NCI-H345 treated with DMSO at 0.1 percent for 48 hours (cell line): ENCODE measurements around the gene CLIP2.
A peak's percentile ranks its signal among the peaks of the same experiment; 100 is the strongest.
"Not testable (repeated sequence)": the region's sequence is repeated elsewhere in the genome, so short reads cannot be mapped to it uniquely, and the experiment has no call there.

Experiments
- DNase-seq: peaks from one replicate; lab custom pipeline; 2025; ENCODE audit not compliant: unreplicated experiment; lab: John Stamatoyannopoulos, UW

Gene CLIP2

DNA sequence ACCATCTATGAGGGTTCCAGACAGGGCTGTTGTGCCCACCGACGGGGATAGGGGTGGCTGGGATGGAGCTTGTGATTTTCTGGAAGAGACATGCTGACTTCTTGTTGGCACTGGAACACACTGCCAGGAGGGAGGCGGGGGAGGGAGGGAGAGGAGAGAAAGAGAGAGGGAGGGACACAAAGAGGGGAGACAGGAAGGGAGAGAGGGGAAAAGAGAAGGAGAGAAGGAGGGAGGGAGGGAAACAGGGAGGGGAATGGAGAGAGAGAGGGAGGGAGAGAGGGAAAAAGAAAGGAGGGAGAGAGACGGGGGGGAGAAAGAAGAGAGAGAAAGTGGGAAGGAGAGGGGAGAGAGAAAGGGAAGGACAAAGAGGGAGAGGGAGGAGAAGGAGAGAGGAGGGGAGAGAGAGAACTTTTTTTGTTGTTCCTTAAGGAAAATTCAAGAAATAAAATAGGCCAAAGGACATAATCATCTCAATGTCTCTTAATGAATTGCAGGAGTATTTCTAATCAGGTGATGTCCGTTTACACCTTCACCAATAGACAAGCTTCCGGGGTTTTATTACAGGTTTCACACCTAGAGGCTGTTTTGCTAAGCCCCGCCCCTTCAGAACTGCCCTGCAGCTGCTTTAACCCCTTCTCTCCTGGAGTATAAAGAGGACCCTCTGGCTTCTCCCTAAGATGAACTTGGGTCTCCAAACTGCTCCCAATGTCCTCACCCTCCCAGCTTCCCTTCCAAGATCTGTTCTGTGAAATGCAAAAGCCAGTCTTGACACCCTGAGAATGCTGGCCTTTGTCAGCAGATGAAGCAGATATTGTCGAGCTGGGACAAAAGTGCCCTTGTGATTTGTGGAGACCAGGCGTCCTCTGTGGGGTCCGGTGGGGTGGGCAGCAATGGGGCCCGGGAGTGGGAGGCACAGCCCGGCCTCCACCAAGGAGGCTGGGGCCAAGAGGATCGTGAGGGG, 82.5 kb downstream of the CLIP2 start:
- DNase-seq, result peak; percentile 11

DNA sequence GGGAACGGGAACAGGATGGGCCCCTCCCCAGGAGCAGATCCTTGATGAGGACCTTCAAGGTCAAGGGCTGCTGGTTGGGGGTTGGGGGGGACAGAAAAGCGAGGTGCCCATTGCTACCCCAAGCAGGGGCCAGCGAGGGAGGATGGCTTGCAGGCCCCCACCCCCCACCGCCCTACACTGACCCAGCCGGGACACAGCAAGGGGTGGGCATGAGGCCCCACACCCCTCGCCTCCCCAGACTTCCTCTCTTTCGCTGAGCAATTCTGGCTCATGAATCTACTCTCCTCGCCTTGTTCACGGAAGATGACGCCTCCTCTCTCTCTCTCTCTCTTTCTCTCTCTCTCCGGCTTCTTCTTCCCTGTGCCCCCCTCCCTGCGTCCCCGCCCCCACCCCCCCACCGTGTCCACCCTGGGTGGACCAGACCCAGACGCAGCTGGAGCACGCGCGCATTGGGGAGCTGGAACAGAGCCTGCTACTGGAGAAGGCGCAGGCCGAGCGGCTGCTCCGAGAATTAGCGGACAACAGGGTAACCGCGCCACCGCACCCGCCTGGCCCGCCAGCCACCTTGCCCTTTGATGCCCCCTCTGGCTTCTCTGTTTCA, 83.4 kb downstream of the CLIP2 start:
- no peak for DNase-seq

DNA sequence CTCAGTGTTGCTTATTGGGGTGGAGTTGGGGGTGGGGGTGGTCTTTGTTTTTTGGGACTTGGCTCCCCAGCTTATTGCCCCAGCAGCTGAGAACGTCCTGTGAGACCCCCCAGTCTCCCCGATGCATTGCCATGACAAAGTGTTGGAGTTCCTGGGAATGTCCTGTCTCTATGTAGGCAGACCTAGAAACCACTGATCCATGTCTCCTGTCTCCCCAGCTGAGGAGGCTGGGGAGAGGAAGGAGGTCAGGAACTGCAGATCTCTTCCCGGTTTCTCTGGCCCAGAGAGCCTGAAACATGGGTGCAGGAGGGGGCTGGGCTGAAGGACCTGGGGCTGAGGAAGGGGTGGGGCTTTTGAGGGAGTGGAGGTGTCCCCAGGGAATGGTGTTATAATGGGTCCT, 84.3 kb downstream of the CLIP2 start:
- no peak for DNase-seq

DNA sequence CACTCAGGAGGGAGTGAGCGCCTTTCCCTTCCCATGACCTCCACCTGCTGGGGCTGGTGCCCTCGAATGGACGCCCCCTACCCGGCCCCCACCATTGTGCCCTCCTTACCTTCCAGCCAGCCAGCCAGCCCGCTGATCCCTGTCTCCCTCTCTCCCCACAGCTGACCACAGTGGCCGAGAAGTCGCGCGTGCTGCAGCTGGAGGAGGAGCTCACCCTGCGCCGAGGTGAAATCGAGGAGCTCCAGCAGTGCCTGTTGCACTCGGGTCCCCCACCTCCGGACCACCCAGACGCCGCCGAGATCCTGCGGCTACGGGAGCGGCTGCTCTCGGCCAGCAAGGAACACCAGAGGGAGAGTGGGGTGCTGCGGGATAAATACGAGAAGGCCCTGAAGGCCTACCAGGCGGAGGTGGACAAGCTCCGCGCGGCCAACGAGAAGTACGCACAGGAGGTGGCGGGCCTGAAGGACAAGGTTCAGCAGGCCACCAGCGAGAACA, 86.6 kb downstream of the CLIP2 start:
- no peak for DNase-seq

DNA sequence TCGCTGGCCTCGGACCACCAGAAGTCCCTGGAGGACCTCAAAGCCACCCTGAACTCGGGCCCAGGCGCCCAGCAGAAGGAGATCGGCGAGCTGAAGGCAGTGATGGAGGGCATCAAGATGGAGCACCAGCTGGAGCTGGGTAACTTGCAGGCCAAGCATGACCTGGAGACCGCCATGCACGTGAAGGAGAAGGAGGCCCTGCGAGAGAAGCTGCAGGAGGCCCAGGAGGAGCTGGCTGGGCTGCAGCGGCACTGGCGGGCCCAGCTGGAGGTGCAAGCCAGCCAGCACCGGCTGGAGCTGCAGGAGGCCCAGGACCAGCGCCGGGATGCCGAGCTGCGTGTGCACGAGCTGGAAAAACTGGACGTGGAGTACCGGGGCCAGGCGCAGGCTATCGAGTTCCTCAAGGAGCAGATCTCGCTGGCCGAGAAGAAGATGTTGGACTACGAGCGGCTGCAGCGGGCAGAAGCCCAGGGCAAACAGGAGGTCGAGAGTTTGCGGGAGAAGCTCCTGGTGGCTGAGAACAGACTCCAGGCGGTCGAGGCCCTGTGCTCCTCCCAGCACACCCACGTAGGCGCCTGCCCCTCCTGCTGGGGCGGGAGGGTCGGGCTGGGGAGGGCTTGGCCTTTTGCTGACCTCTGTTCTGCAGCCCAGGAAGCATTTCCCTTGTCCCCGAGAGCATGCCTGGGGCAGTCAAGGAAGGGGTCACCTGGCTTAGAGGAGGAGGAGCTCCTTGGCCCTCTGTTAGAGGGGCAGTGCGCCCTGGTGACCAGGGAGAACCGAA, 87.2 kb downstream of the CLIP2 start:
- DNase-seq, result no peak

DNA sequence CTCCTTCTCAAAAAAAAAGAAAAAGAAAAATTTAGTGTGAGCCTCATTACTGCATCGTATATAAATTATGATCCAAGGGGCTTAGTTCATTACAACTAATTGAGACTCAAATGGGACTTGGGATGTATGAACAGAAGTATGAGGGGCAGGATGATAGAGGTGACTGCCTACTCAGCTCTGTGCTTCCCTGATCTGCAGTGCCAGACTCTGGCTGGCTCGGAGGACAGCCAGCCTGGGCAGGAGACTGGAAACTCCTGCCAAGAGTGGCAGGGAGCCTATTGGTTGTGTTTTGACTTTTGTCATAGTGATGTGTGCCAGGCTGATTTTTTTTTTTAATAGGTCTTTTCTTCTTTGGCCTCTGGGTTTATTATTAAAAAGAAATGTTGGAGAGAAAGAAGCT, 90.7 kb downstream of the CLIP2 start:
- no peak for DNase-seq

DNA sequence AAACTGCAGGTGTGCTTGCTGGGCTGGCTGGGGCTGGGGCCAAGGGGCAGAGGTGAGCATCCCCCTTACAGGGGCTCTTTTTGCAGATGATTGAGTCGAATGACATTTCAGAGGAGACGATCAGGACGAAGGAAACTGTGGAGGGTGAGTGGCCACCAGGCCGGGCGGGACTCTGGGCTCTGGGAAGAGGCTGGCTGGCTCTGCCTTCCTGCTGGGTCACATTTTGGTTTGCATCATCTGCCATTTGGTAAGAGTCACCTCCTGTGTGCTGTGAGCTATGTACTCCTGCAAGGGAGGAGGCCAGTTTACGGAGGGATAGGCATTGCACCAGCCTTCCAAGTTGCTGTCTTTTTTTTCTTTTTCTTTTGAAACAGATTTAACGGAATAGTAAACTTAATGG, 91.5 kb downstream of the CLIP2 start:
- no peak for DNase-seq

DNA sequence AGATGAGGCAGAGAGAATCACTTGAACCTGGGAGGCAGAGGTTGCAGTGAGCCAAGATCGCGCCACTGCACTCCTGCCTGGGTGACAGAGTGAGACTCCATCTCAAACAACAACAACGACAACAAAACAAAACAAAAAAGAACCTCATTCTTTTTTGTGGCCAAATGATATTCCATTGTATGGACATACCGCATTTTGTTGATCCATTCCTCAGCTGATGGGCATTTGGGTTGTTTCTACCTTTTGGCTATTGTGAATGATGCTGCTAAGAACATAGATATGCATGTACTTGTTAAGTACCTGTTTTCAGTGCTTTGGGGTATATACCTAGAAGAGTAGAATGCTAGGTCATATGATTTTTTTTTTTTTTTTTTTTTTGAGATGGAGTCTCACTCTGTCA, 94.9 kb downstream of the CLIP2 start:
- not testable (repeated sequence) for DNase-seq

DNA sequence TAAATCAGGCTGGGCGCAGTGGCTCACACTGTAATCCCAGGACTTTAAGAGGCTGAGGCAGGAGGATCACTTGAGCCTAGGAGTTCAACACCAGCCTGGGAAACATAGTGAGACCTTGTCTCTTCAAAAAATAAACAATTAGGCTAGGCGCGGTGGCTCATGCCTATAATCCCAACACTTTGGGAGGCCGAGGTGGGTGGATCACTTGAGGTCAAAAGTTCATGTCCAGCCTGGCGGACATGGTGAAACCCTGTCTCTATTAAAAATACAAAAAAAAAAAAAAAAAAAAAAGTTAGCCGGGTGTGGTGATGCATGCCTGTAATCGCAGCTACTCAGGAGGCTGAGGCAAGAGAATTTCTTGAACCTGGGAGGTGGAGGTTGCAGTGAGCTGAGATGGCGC, 95.6 kb downstream of the CLIP2 start:
- not testable (repeated sequence) for DNase-seq

DNA sequence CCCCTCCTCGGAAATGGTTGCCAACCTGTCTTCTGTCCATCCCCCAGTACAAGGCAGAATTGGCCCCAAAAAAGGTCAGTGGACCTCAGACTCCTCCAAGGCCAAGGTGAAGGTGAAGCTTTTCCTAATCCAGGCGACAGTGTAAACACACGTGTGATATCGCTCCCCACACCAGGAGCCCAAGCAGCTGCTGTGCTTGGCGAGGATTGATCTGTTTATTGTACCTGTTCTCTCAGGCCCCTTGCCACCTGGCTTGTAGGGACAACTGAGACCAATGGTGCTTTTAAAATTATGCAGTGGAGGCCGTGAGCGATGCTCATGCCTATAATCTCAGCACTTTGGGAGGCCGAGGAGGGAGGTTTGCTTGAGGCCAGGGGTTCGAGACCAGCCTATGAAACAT, 98.4 kb downstream of the CLIP2 start:
- DNase-seq, result no peak

DNA sequence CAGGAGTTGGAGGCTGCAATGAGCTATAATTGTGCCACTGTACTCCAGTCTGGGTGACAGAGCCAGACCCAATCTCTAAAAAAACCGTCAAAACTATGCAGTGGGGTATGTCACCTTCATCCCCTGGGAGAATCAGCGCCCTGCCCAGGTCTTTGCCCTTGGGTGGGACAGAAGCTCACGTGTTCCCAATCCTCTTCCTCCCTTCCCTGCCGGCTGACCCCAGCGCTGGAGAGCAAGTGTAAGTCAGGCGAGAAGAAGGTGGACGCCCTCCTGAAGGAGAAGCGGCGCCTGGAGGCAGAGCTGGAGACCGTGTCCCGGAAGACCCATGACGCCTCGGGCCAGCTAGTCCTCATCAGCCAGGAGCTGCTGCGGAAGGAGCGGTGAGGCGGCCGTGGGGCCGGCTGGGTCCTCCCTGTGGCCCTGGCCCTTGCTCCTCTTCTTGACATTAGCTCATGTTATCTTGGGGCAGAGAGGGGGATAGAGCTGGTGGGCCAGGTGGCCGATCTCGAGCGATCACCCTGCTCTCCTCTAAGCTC, 99.7 kb downstream of the CLIP2 start:
- no peak for DNase-seq

DNA sequence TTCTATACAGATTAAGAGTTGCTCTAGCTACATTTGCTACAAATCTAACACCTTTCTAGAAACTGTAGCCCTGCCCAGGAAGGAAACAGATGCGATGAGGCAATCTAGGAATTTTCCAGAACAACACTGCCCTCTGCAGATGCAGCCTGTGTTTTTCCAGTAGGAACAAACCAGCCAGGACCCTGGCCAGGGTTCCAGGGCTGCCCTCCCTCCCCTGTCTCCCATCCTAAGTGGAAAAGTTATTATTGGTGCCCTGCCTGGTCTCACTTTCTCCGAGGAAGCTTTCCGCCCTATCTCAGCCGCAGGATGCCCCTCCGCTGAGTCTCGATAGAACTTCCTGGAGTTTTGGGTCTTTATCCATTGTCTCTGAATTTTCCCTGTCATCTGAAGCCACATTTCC, 104.5 kb downstream of the CLIP2 start:
- DNase-seq, result not testable (repeated sequence)

DNA sequence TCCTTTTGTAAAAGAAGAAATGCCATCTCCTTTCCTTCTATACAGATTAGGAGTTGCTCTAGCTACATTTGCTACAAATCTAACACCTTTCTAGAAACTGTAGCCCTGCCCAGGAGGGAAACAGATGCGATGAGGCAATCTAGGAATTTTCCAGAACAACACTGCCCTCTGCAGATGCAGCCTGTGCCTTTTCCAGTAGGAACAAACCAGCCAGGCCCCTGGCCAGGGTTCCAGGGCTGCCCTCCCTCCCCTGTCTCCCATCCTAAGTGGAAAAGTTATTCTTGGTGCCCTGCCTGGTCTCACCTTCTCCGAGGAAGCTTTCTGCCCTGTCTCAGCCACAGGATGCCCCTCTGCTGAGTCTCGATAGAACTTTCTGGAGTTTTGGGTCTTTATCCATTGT, 105.4 kb downstream of the CLIP2 start:
- DNase-seq, result not testable (repeated sequence)

DNA sequence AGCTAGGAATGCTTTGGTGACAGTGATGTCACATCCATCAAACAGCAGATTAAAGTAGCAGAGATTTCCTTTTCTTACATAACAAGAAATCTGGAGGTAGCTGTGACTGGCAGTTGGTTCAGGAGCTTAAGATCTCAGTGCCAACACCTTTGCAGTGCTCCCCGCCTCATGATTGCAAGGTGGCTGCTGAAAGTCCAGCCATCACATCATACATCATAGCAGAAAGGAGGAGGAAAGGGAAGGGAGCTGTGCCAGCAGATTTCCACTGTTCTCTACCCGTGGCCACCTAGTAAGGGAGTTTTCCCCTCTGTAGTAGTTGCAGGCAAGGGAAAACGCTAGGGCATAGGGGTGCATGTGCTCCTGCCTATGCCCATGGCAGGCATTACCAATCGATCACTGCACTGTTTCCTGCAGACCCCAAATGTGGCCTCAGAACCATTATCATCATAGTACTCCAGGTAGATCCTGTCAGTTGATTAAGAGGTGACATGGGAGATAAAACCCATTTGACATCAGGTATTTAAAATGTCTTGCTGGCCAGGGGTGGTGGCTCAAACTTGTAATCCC, 106.6 kb downstream of the CLIP2 start:
- DNase-seq, result no peak

DNA sequence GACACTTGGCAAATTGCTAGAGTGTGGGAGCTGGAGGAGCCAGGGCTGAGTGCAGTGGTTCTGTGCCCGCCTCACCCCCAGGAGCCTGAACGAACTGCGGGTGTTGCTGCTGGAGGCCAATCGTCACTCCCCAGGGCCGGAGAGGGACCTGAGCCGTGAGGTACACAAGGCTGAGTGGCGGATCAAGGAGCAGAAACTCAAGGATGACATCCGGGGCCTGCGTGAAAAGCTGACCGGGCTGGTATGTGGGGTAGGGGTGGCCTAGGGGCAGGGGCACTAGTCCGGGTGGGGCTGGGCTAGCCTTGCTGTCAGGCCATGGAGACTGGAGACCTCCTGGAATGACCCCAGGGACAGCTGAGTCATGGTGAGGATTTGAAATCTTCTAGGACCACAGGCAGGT, 107.8 kb downstream of the CLIP2 start:
- DNase-seq, result no peak

DNA sequence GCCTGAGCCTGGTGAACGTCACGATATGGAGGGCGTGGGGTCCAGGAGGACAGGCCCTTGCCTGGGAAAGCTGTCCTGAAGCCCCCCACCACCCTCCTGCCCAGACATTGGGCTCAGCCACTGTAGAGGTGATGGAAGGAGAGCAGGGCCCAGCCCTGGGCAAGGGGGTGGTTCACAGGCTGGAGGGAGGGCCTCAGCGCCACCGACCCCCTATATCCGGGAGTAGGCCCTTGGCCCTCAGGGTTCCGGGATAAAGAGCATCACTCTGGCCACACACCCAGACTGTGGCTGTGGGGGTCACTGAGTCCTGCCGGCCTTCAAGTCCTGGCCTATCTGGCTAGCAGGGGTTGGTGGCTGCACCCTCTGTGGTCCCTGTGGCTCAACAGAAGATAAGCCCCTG, 109.2 kb downstream of the CLIP2 start:
- no peak for DNase-seq

DNA sequence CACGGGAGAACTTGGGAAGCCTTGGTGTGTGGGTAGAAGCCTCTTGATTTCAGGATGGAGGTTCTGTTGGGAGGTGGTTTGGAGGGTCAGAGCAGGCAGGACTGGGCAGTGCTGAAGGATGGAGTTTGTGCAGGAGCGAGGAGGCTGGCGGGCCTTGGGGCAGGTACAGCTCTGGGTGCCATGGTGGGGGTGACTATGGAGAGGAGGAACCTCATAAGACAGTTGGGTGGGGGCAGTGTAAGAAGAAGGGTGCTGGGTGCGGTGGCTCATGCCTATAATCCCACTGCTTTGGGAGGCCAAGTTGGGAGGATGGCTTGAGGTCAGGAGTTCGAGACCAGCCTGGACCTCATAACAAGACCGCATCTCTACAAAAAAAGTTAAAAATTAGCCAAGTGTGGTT, 109.8 kb downstream of the CLIP2 start:
- DNase-seq, result no peak

DNA sequence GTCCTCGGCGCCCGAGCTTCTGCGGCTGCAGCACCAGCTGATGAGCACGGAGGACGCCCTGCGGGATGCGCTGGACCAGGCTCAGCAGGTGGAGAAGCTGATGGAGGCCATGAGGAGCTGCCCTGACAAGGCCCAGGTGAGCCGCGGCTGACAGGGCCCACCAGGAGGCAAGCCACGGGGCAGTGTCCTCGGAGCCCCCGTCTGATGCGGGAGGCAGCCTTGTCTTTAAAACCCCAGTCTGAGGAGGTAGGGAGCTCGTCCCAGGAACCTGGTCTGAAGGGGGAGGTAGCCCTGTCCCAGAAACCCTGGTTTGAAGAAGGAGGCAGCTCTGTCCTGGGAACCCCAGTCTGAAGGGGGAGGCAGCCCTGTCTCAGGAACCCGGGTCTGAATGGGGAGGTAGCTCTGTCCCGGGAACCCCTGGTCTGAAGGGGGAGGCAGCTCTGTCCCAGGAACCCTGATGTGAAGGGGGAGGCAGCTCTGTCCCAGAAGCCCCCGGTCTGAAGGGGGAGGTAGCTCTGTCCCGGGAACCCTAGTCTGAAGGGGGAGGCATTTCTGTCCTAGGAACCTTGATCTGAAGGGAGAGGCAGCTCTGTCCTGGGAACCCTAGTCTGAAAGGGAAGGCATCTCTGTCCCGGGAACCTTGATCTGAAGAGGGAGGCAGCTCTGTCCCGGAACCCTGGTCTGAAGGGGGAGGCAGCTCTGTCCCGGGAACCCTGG, 111.4 kb downstream of the CLIP2 start:
- DNase-seq, result no peak

DNA sequence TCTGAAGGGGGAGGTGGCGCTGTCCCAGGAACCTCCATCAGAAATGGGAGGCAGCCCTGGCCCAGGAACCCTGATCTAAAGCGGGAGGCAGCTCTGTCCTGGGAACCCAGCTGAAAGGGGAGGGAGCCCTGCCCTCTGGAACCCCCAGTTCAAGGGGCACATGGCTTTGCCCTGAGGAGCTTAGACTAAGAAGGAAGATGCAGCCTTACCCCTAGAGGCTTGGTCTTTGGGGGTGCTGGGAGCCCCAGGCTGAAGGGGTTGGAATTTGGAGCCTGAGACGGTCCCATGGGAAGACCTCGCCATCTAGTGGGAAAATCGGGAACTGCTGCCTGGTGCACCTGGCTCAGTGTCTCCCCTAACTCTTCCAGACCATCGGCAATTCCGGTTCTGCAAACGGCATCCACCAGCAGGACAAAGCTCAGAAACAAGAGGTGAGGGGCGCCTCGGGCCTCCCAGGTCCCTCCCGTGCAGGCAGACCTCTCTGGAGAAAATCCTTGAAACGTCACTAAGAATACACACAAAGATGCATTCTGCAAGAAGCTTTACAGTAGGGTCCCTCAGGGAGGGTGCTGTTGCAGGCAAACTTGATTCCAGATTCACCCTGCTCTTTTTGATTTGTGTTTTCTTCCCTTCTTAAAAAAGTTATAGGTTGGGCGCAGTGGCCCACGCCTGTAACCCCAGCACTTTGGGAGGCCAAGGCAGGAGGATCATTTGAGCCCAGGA, 112.1 kb downstream of the CLIP2 start:
- peak; percentile 6 for DNase-seq

DNA sequence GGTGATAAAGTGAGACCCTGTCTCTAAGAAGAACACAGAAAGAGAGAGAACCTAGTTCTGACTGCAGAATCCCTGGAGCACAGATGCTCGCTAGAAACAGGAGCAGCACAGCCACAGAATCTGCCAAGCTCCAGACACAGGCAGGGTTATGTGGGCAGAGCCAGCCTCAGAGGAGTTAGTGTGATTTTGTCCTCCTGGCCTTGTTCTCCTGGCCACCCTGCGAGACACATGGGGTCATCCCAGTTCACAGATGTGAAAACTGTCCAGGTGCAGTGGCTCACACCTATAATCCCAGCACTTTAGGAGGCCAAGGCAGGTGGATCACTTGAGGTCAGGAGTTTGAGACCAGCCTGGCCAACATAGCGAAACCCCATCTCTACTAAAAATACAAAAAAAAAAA, 113.5 kb downstream of the CLIP2 start:
- not testable (repeated sequence) for DNase-seq
